GM12873 (cell line): ENCODE measurements around the gene GSTP1.

Experiments
- TF ChIP-seq, protein P1 (sequence below): IDR thresholded peaks from 2 replicates; pipeline ENCODE4 v1.5.1; 2012; ENCODE audit warnings: low read depth, mild to moderate bottlenecking, moderate library complexity, low read length, control low read depth; ENCODE audit not compliant: insufficient read depth; ENCODE audit errors: missing control alignments

The GSTP1 gene

GRCh38 chr11:67542169-67542568 lies 41.4 kb upstream of the GSTP1 start:
- TF ChIP-seq, protein P1, sequence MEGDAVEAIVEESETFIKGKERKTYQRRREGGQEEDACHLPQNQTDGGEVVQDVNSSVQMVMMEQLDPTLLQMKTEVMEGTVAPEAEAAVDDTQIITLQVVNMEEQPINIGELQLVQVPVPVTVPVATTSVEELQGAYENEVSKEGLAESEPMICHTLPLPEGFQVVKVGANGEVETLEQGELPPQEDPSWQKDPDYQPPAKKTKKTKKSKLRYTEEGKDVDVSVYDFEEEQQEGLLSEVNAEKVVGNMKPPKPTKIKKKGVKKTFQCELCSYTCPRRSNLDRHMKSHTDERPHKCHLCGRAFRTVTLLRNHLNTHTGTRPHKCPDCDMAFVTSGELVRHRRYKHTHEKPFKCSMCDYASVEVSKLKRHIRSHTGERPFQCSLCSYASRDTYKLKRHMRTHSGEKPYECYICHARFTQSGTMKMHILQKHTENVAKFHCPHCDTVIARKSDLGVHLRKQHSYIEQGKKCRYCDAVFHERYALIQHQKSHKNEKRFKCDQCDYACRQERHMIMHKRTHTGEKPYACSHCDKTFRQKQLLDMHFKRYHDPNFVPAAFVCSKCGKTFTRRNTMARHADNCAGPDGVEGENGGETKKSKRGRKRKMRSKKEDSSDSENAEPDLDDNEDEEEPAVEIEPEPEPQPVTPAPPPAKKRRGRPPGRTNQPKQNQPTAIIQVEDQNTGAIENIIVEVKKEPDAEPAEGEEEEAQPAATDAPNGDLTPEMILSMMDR: no peak

- TF ChIP-seq, protein P1: no peak
Observed at GRCh38 chr11:67542971-67543370, 40.6 kb upstream of the GSTP1 start.

DNA sequence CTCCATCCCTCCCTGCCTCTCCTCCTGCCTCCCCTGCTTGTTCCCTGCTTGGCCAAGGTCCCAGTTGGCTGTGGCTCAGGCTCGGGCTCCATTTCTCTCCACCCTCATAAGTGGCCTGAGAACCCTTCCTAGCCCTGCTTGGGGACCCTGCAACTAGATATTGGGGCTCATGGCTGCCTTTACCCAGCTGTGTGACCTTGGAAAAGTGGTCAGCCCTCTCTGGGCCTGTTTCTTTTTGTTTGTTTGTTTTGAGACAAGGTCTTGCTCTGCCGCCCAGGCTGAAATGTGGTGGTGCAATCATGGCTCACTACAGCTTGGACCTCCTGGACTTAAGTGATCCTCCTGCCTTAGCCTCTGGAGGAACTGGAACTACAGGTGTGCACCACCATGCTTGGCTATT lies 40.0 kb upstream of the GSTP1 start:
- TF ChIP-seq, protein P1: no peak

DNA sequence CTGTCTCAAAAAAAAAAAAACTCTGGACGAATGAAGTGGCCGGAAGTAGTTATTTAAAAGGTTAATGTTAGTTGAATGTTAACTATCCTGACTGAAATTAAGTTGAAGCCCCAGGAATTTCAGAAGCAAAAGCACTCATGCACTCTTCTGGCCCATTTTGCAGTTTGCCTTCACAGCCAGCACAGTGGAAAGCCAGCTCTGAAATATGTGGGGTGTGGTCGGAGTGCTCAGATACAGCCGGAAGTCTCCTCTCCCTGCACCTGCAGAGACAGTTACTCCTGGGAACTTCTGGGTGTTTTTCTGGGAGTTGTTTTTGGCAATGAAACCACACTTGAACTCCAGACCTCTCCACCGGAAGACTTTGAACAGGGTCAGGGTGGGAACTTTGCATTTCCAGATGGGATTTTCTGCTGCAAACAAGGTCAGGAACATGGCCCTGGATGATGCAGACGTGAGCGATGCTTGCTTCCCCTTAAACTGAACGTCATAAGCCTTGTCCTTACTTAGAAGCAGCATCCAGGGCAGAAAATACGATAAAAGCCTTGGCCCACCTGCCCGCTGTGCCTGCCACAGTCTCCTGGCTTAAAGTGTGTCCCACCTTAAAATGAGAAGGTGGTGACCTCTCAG lies 38.9 kb upstream of the GSTP1 start:
- TF ChIP-seq, protein P1: no peak

DNA sequence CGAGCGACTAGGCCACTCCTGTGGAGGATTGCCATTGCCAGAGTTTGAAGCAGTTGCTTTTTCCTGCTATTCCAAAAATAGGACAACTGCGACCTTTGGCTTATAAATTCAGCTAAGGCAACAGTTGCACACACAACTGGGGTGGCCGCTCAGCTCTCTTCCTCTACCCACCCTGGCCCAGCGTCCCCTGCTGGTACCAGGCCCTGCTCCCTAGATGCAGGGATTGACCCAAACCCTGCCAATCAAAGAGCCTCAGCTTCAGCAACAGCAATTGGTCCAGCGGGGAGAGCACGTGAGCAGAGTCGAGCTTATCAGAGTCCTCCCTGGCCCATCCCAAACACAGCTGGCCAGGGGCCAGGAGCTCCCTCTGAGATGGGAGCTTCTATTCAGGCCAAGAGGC lies 38.3 kb upstream of the GSTP1 start:
- TF ChIP-seq, protein P1: no peak

- TF ChIP-seq, protein P1: no peak
Observed at GRCh38 chr11:67548555-67549110, 35.0 kb upstream of the GSTP1 start.

DNA sequence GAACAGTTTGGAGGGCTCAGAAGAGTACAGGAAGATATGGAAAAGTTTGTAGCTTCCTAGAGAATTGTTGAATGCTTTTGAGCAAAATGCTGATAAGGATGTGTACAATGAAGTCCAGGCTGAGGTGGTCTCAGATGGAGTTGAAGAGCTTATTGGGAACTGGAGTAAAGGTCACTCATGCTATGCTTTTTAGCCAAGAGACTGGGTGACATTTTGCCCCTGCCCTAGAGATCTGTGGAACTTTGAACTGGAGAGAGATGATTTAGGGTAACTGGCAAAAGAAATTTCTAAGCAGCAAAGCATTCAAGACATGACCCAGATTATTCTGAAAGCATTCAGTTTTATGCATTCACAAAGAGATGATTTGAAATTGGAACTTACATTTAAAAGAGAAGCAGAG lies 32.5 kb upstream of the GSTP1 start:
- TF ChIP-seq, protein P1: no peak

DNA sequence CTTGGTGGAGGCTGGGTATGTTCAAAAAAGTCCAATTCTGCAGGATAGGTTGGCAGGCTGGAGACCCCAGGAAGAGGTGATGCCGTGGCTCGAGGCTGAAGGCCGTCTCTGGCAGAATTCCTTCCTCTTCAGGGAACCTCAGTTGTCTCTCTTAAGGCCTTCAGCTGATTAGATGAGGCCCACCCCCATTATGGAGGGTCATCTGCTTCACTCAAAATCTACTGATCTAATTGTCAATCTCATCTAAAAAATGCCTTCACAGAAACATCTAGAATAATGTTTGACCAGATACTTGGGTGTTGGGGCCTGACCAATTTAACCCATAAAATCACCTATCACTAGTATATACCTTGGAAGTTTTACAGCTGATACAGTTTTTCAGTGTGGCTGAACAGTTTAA lies 27.4 kb upstream of the GSTP1 start:
- TF ChIP-seq, protein P1: no peak
